K562 (cell line): Measurements from ENCODE around the gene ANKRD12. TPM values are rescaled to one million over a fixed set of nuclear protein-coding genes. Genes with fewer than 3 reads are reported as not detected.
A peak's percentile ranks its signal among the peaks of the same experiment; 100 is the strongest.

Experiments
- ASH1L ChIP-seq: fragments of 450-650 bp; IDR thresholded peaks from 2 replicates; pipeline ENCODE4 v1.6.1; 2018; ENCODE audit warnings: borderline replicate concordance, mild to moderate bottlenecking, low read depth; ENCODE audit not compliant: partially characterized antibody
- C11orf30 ChIP-seq: fragments of 450-650 bp; IDR thresholded peaks from 2 replicates; pipeline ENCODE4 v1.6.1; 2016; ENCODE audit warnings: low read depth, mild to moderate bottlenecking
- CCNT2 ChIP-seq: IDR thresholded peaks from 2 replicates; pipeline ENCODE4 v1.6.1; 2011; ENCODE audit warnings: borderline replicate concordance, low read depth, mild to moderate bottlenecking, moderate library complexity, mixed read lengths, low read length; ENCODE audit not compliant: insufficient read length; ENCODE audit errors: extremely low read depth
- FIP1L1 ChIP-seq: fragments of 200-400 bp; formaldehyde crosslinking; IDR thresholded peaks from 2 replicates; pipeline ENCODE4 v1.6.1; 2018; ENCODE audit warnings: mild to moderate bottlenecking, low read depth, low read length; ENCODE audit not compliant: poor library complexity, severe bottlenecking
- FOXK1 ChIP-seq: sonication (generic); formaldehyde crosslinking; IDR thresholded peaks from 2 replicates; pipeline ENCODE4 v1.8.0; 2022; ENCODE audit warnings: missing genetic modification reagents, mild to moderate bottlenecking, borderline replicate concordance
- GATAD2B ChIP-seq: fragments of 450-650 bp; IDR thresholded peaks from 2 replicates; pipeline ENCODE4 v1.6.1; 2017; ENCODE audit warnings: mild to moderate bottlenecking, borderline replicate concordance
- KDM1A ChIP-seq, 2 experiments: fragments of 450-650 bp; IDR thresholded peaks; 2 replicates each; pipeline ENCODE4 v1.6.1; 2016; ENCODE audit warnings: mild to moderate bottlenecking in 2 of 2
- LEF1 ChIP-seq: fragments of 450-650 bp; IDR thresholded peaks from 2 replicates; pipeline ENCODE4 v1.6.1; 2016; ENCODE audit warnings: mild to moderate bottlenecking
- MAFG ChIP-seq: fragments of 450-650 bp; conservative IDR thresholded peaks from 2 replicates; pipeline ENCODE4 v1.6.1; 2016; ENCODE audit warnings: missing genetic modification characterization, missing compliant biosample characterization
- MTA3 ChIP-seq: fragments of 450-650 bp; formaldehyde crosslinking; IDR thresholded peaks from 2 replicates; pipeline ENCODE4 v1.6.1; 2017; ENCODE audit warnings: mild to moderate bottlenecking, borderline replicate concordance
- NFYB ChIP-seq: IDR thresholded peaks from 2 replicates; pipeline ENCODE4 v1.6.1; 2011; ENCODE audit warnings: mild to moderate bottlenecking, moderate library complexity; ENCODE audit not compliant: insufficient read length; ENCODE audit errors: extremely low read depth
- PCBP1 ChIP-seq: fragments of 200-400 bp; formaldehyde crosslinking; IDR thresholded peaks from 2 replicates; pipeline ENCODE4 v1.6.1; 2018; ENCODE audit warnings: mild to moderate bottlenecking, low read depth, low read length; ENCODE audit not compliant: poor library complexity, severe bottlenecking
- SRF ChIP-seq, 2 experiments: fragments of 250-450, 450-650 bp in 1 of 2; sonication (Bioruptor Pico) in 1 of 2; sonication (generic) in 1 of 2; formaldehyde crosslinking; IDR thresholded peaks; 2 replicates each; pipeline versions ENCODE4 v1.5.0 to v1.5.1; 2020 to 2022; ENCODE audit warnings: mild to moderate bottlenecking in 1 of 2, missing genetic modification reagents in 1 of 2
- TBL1XR1 ChIP-seq, 2 experiments: IDR thresholded peaks; 2 replicates each; pipeline ENCODE4 v1.6.1; 2012; ENCODE audit warnings: improper control_type of control experiment in 2 of 2, low read length in 2 of 2, mild to moderate bottlenecking in 1 of 2
- TCF7 ChIP-seq: sonication (generic); IDR thresholded peaks from 2 replicates; pipeline ENCODE4 v1.6.1; 2016; ENCODE audit warnings: antibody characterized with exemption, borderline replicate concordance
- U2AF2 ChIP-seq: fragments of 200-400 bp; formaldehyde crosslinking; optimal IDR thresholded peaks from 2 replicates; pipeline ENCODE3; 2017; ENCODE audit warnings: low read depth, mild to moderate bottlenecking, low read length
- ZKSCAN3 ChIP-seq: fragments of 250-450 bp; sonication (Bioruptor Pico); IDR thresholded peaks from 2 replicates; pipeline ENCODE4 v1.4.0; 2020
- ZNF445 ChIP-seq: fragments of 250-450 bp; sonication (Bioruptor Pico); IDR thresholded peaks from 2 replicates; pipeline ENCODE4 v1.4.0; 2020; ENCODE audit warnings: low read depth, mild to moderate bottlenecking, moderate library complexity
- polyA plus RNA-seq, 8 experiments: library from polyadenylated mRNA; depleted of rRNA in 4 of 8; stranded (reverse) in 5 of 8; unstranded in 3 of 8; fragments of >200 nt; fragmentation: Nextera tagmentation in 2 of 8; fragmentation: Illumina TruSeq in 1 of 8; extraction: Ambion mirVana in 2 of 8; extraction: Trizol in 1 of 8; gene quantifications; 2 replicates each; pipeline versions ENCODE4 v1.2.1 to v1.2.3, GENCODE V29; 2011 to 2014; ENCODE audit warnings: inconsistent platforms in 1 of 8, missing spikeins in 1 of 8
- total RNA-seq, 7 experiments: library from RNA; depleted of rRNA in 6 of 7; stranded (reverse); fragments of >200 nt in 6 of 7; fragmentation: Illumina TruSeq in 2 of 7; extraction: Trizol in 2 of 7; gene quantifications; 2 replicates each; pipeline versions ENCODE4 v1.2.1 to v1.2.3, GENCODE V29; 2011 to 2021; ENCODE audit warnings: low replicate concordance in 1 of 7
- TF ChIP-seq, protein P1 (sequence below): fragments of 250-450 bp; sonication (Bioruptor Pico); IDR thresholded peaks from 2 replicates; pipeline ENCODE4 v1.5.0; 2022; ENCODE audit warnings: mild to moderate bottlenecking
- TF ChIP-seq, protein P2 (sequence below): fragments of 200-800 bp; sonication (Bioruptor generic); IDR thresholded peaks from 2 replicates; pipeline ENCODE4 v1.6.1; 2017; ENCODE audit warnings: missing genetic modification characterization, missing compliant biosample characterization
- TF ChIP-seq, protein P3 (sequence below): IDR thresholded peaks from 2 replicates; pipeline ENCODE4 v1.6.1; 2011; ENCODE audit not compliant: insufficient read length; ENCODE audit errors: extremely low read depth
- TF ChIP-seq, protein P4 (sequence below), 2 experiments: fragments of 450-650 bp; IDR thresholded peaks; 2 replicates each; pipeline ENCODE4 v1.6.1; 2016

Gene ANKRD12
- total and polyA plus RNA-seq, 9 of the 15 experiments (the other 6 are each of a cell fraction or from before 2014, with no cell fraction given), result 6.6 to 28.2 (median 16.0) TPM

DNA sequence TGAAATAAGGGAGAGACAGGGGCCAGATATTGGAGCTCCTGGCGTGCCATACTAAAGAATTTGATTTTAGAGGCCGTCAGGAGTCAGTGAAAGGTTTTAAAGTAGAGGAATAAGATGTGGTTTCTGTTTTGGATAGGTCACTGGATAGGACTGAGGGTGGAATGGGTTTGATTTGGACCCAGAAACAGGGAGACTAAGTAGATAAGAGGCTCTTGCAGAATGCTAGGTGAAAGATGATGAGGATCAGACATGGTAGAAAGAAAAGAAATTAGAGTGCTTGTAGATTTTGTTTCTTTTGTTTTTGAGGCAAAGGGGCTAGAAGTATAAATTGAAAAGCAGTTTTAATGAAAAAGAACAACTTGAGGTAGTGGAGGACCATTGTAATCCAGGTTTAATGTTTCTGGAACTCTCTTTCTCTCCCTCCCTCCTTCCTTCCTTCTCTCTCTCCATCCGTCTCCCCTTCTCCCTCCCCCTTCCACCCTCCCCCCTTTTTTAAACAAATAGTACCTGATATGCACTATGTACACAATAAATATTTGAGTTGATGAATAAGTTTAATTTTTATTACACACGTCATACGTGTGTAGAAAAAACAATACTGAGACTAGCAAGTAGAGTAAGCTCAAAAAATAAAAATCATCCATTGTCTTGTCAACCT lies 32.2 kb upstream of the ANKRD12 start (continued):
- TF ChIP-seq, protein P1, sequence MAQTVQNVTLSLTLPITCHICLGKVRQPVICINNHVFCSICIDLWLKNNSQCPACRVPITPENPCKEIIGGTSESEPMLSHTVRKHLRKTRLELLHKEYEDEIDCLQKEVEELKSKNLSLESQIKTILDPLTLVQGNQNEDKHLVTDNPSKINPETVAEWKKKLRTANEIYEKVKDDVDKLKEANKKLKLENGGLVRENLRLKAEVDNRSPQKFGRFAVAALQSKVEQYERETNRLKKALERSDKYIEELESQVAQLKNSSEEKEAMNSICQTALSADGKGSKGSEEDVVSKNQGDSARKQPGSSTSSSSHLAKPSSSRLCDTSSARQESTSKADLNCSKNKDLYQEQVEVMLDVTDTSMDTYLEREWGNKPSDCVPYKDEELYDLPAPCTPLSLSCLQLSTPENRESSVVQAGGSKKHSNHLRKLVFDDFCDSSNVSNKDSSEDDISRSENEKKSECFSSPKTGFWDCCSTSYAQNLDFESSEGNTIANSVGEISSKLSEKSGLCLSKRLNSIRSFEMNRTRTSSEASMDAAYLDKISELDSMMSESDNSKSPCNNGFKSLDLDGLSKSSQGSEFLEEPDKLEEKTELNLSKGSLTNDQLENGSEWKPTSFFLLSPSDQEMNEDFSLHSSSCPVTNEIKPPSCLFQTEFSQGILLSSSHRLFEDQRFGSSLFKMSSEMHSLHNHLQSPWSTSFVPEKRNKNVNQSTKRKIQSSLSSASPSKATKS, result no peak
- TF ChIP-seq MAFG (tag) (no peak), U2AF2 (no peak), C11orf30 (no peak), ZKSCAN3 (CRISPR knock-in tag) (no peak), ASH1L (peak; percentile 11), NFYB (no peak), TBL1XR1 (IDR thresholded peaks at IDR 0.05; ENCODE audit: low read length in 2 of 2) (no peak), ZNF445 (CRISPR knock-in tag) (no peak), KDM1A (IDR thresholded peaks at IDR 0.05) (peak in 1 of 2 experiments; percentile 80; a peak in 2 of 4 replicates), GATAD2B (0 out of 2 replicates have a peak, but pooled peaks have one; percentile 14), CCNT2 (no peak), FIP1L1 (no peak), TCF7 (no peak), LEF1 (no peak), PCBP1 (no peak), SRF (CRISPR knock-in tag; IDR thresholded peaks at IDR 0.05) (no peak), FOXK1 (CRISPR knock-in tag) (no peak), MTA3 (no peak)
- TF ChIP-seq, protein P2, sequence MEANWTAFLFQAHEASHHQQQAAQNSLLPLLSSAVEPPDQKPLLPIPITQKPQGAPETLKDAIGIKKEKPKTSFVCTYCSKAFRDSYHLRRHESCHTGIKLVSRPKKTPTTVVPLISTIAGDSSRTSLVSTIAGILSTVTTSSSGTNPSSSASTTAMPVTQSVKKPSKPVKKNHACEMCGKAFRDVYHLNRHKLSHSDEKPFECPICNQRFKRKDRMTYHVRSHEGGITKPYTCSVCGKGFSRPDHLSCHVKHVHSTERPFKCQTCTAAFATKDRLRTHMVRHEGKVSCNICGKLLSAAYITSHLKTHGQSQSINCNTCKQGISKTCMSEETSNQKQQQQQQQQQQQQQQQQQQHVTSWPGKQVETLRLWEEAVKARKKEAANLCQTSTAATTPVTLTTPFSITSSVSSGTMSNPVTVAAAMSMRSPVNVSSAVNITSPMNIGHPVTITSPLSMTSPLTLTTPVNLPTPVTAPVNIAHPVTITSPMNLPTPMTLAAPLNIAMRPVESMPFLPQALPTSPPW (CRISPR knock-in tag), result 0 out of 2 replicates have a peak, but pooled peaks have one; percentile 39
- TF ChIP-seq, protein P3, sequence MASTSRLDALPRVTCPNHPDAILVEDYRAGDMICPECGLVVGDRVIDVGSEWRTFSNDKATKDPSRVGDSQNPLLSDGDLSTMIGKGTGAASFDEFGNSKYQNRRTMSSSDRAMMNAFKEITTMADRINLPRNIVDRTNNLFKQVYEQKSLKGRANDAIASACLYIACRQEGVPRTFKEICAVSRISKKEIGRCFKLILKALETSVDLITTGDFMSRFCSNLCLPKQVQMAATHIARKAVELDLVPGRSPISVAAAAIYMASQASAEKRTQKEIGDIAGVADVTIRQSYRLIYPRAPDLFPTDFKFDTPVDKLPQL, result no peak
- TF ChIP-seq, protein P4, sequence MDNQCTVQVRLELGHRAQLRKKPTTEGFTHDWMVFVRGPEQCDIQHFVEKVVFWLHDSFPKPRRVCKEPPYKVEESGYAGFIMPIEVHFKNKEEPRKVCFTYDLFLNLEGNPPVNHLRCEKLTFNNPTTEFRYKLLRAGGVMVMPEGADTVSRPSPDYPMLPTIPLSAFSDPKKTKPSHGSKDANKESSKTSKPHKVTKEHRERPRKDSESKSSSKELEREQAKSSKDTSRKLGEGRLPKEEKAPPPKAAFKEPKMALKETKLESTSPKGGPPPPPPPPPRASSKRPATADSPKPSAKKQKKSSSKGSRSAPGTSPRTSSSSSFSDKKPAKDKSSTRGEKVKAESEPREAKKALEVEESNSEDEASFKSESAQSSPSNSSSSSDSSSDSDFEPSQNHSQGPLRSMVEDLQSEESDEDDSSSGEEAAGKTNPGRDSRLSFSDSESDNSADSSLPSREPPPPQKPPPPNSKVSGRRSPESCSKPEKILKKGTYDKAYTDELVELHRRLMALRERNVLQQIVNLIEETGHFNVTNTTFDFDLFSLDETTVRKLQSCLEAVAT (IDR thresholded peaks at IDR 0.05), result peak in 1 of 2 experiments; percentile 84; a peak in 2 of 4 replicates
